HG02623 (cell line): ENCODE results near the gene EDEM3.

Experiments used
- ATAC-seq: cut with Tn5 transposase; IDR thresholded peaks from one replicate; pipeline ENCODE4 v1.9.1; 2021; ENCODE audit warnings: moderate library complexity; ENCODE audit not compliant: unreplicated experiment

Gene EDEM3

GRCh38 chr1:184640505-184640904, 114.2 kb downstream of the EDEM3 start:
- ATAC-seq = no peak
